Left ventricle myocardium inferior (tissue), 1 donor: ENCODE data around the gene REC114. TPM values are rescaled to one million over a fixed set of nuclear protein-coding genes. Genes with fewer than 3 reads are reported as not detected.

Experiments used
- DNase-seq: peaks from one replicate; pipeline ENCODE4 v3.0.0-alpha.2; 2020
- H3K27ac ChIP-seq: fragments of 200-600 bp; replicated peaks from 2 replicates; pipeline ENCODE4 v1.8.0; 2021
- H3K27me3 ChIP-seq: fragments of 200-600 bp; 2 replicates; pipeline ENCODE4 v1.8.0; 2021; ENCODE audit warnings: low read depth
- H3K36me3 ChIP-seq: fragments of 200-600 bp; 2 replicates; pipeline ENCODE4 v1.8.0; 2021
- H3K4me1 ChIP-seq: fragments of 200-600 bp; 2 replicates; pipeline ENCODE4 v1.8.0; 2021
- H3K4me3 ChIP-seq: fragments of 200-600 bp; 2 replicates; pipeline ENCODE4 v1.8.0; 2021; ENCODE audit warnings: mild to moderate bottlenecking, moderate library complexity
- H3K9me3 ChIP-seq: fragments of 200-600 bp; replicated peaks from 2 replicates; pipeline ENCODE4 v1.8.0; 2021
- CTCF ChIP-seq: fragments of 200-600 bp; IDR thresholded peaks from 2 replicates; pipeline ENCODE4 v1.8.0; 2021; ENCODE audit warnings: antibody characterized with exemption, mild to moderate bottlenecking, borderline replicate concordance
- intact Hi-C: fragments of 100-400 bp; cut with micrococcal nuclease; formaldehyde crosslinking; loops from one replicate; pipeline ENCODE4 v1.11.0; 2022
- total RNA-seq: library from RNA; stranded (reverse); fragmentation: NEBNext Ultra II Directional; extraction: Animal tissue kit (Norgen Biotek cat#: 25700); gene quantifications from one replicate; pipeline ENCODE4 v1.2.1, GENCODE V29; 2021
- donor health status: DM: no; HTN: yes; CAD: no; lungs with severe emphysema.

Gene REC114
- total RNA-seq, 1 donor from 2014 or later: 1.4 TPM

- Histone ChIP-seq H3K4me1 (peaks cover 31% of the 10 kb centered on the region), H3K36me3 (peaks cover 74% of the 10 kb centered on the region), H3K9me3 (no peaks in the 10 kb centered on the region), H3K27me3 (no peaks in the 10 kb centered on the region), H3K27ac (no peak overlapping the region), H3K4me3 (no peak overlapping the region)
- no peak for TF ChIP-seq CTCF
- intact Hi-C loops: loop anchor here (10.0 kb wide), 1 partner anchor 124 kb away; no protein-coding TSS in a partner anchor
- no peak for DNase-seq
These were observed 127.5 kb downstream of the REC114 start for GRCh38 chr15:73570355-73571032.

GRCh38 chr15:73571346-73571745 lies 128.4 kb downstream of the REC114 start:
- Histone ChIP-seq H3K36me3 (peaks cover 74% of the 10 kb centered on the region), H3K27ac (no peak overlapping the region), H3K9me3 (no peaks in the 10 kb centered on the region), H3K4me1 (peaks cover 40% of the 10 kb centered on the region), H3K27me3 (no peaks in the 10 kb centered on the region), H3K4me3 (no peak overlapping the region)
- DNase-seq: no peak
- TF ChIP-seq CTCF: no peak
- intact Hi-C loops: loop anchor here (10.0 kb wide), 1 partner anchor 123 kb away; no protein-coding TSS in a partner anchor

- Histone ChIP-seq H3K36me3 (peaks cover 73% of the 10 kb centered on the region), H3K9me3 (no peaks in the 10 kb centered on the region)
- no peak for DNase-seq
These were observed 129.3 kb downstream of the REC114 start for GRCh38 chr15:73572296-73572695.

GRCh38 chr15:73573037-73573436 lies 130.1 kb downstream of the REC114 start:
- Histone ChIP-seq H3K36me3 (peaks cover 73% of the 10 kb centered on the region), H3K27ac (peak overlapping the region; percentile 9), H3K27me3 (no peaks in the 10 kb centered on the region), H3K4me3 (no peak overlapping the region), H3K9me3 (no peaks in the 10 kb centered on the region), H3K4me1 (peaks cover 49% of the 10 kb centered on the region)
- TF ChIP-seq CTCF: no peak
- intact Hi-C loops: loop anchor here (10.0 kb wide), 1 partner anchor 122 kb away; no protein-coding TSS in a partner anchor
- no peak for DNase-seq

More at GRCh38 chr15:73572296-73572695, 129.3 kb downstream of the REC114 start:
- Histone ChIP-seq H3K27ac (no peak overlapping the region), H3K4me3 (no peak overlapping the region), H3K4me1 (peaks cover 49% of the 10 kb centered on the region), H3K27me3 (no peaks in the 10 kb centered on the region)
- no peak for TF ChIP-seq CTCF
- intact Hi-C loops: loop anchor here (10.0 kb wide), 1 partner anchor 123 kb away; no protein-coding TSS in a partner anchor

- H3K4me3 ChIP-seq: no peak overlapping the region
- no peaks in the 10 kb centered on the region for H3K27me3 ChIP-seq
- no peaks in the 10 kb centered on the region for H3K9me3 ChIP-seq
- intact Hi-C loops: loop anchor here (10.0 kb wide), 1 partner anchor 121 kb away; no protein-coding TSS in a partner anchor
- no peak for TF ChIP-seq CTCF
- H3K4me1 ChIP-seq: peaks cover 49% of the 10 kb centered on the region
- H3K27ac ChIP-seq: peak overlapping the region; percentile 9
- no peak for DNase-seq
- H3K36me3 ChIP-seq: peaks cover 73% of the 10 kb centered on the region
These were observed 130.6 kb downstream of the REC114 start for GRCh38 chr15:73573572-73573971.
